Prostate gland (tissue), 2 donors: ENCODE results near the gene SCN1B. TPM values are rescaled to one million over a fixed set of nuclear protein-coding genes. Genes with fewer than 3 reads are reported as not detected.

Source experiments
- DNase-seq: peaks from one replicate; pipeline ENCODE4 v3.0.0-alpha.2; 2019; ENCODE audit warnings: low spot score
- H3K27ac ChIP-seq, 2 donors: fragments of 200-600 bp; sonication (generic); 2 replicates each; pipeline ENCODE4 v1.5.1; 2017 to 2019
- H3K27me3 ChIP-seq: fragments of 200-600 bp; sonication (generic); replicated peaks from 2 replicates; pipeline ENCODE4 v1.5.1; 2019; ENCODE audit not compliant: insufficient read depth
- H3K36me3 ChIP-seq, 2 donors: fragments of 200-600 bp; sonication (generic); 1 replicate in 1 of 2; 2 replicates in 1 of 2; pipeline versions ENCODE4 v1.5.1 to v1.8.1; 2017 to 2019
- H3K4me1 ChIP-seq: fragments of 200-600 bp; sonication (generic); replicated peaks from 2 replicates; pipeline ENCODE4 v1.5.1; 2019
- H3K4me3 ChIP-seq, 2 donors: fragments of 200-600 bp; sonication (generic); 2 replicates each; pipeline ENCODE4 v1.5.1; 2017 to 2019
- H3K9me3 ChIP-seq: fragments of 200-600 bp; sonication (generic); 2 replicates; pipeline ENCODE4 v1.5.1; 2017
- CTCF ChIP-seq, 4 experiments: fragments of 200-600 bp in 2 of 4; fragments of 450-650 bp in 2 of 4; sonication (generic) in 2 of 4; IDR thresholded peaks; 1 replicate in 3 of 4; 2 replicates in 1 of 4; pipeline ENCODE4 v1.5.1; 2016 to 2019; ENCODE audit warnings: antibody characterized with exemption in 4 of 4, mild to moderate bottlenecking in 2 of 4, moderate library complexity in 2 of 4
- POLR2A ChIP-seq: fragments of 450-650 bp; IDR thresholded peaks from one replicate; pipeline ENCODE4 v1.6.1; 2016; ENCODE audit warnings: antibody characterized with exemption, mild to moderate bottlenecking
- POLR2AphosphoS5 ChIP-seq: sonication (generic); formaldehyde crosslinking; IDR thresholded peaks from one replicate; pipeline ENCODE4 v1.6.1; 2017; ENCODE audit warnings: antibody characterized with exemption
- WGBS: methylation state at CpG from one replicate; pipeline ENCODE4 v1.1.5; 2018; 5-methylcytosine and 5-hydroxymethylcytosine counted together
- intact Hi-C: fragments of 100-400 bp; cut with DNase I; formaldehyde crosslinking; loops from one replicate; pipeline ENCODE4 v1.14.2; 2022
- total RNA-seq, 2 donors: library from RNA; depleted of rRNA; stranded (reverse); fragments of >200 nt; gene quantifications; one replicate each; pipeline ENCODE4 v1.1.0, GENCODE V29; 2016

SCN1B gene
- total RNA-seq, 2 donors from 2014 or later: 9.7 to 10.6 TPM

DNA sequence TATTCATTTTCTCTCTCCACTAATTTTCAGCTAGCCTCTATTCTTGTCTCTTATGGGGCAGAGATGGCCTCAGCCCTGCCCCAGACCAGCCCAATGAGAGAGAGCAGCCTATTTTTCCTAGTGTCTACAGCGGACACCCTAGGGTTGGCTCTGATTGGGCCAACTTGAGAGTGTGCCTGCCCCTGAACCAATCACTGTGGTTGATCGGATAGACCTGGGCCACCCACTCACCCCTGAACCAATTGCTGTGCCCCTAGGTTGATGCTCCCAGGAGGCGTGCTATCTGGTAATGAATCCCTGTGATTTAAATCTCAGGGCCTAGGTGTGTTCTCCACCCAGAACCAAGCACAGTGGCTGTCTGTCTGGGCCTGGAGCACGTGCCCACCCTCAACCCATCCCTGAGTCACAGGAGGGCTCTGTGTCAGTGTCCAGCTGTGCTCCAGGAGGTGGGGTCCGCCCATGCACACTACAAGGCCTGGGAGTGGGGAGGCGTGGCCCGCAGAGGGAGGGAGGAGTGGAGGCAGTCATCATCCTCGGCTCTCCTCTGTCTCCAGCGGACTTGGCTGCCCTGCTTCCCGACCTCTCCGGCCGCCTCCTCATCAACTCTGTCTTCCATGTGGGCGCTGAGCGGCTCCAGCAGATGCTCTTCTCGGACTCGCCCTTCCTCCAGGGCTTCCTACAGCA lies 14.9 kb upstream of the SCN1B start:
- Histone ChIP-seq H3K27me3 (no peaks in the 10 kb centered on the region), H3K4me1 (no peaks in the 10 kb centered on the region), H3K4me3 (no peak overlapping the region), H3K27ac (no peak overlapping the region), H3K9me3 (no peaks in the 10 kb centered on the region), H3K36me3 (peaks cover 11 to 17% of the 10 kb centered on the region in 2 donors)
- intact Hi-C loops: no loop called here
- WGBS: 90% methylated on average over 14 of the region's 16 CpGs
- no peak for TF ChIP-seq POLR2AphosphoS5
- TF ChIP-seq CTCF (IDR thresholded peaks at IDR 0.05): no peak
- no peak for TF ChIP-seq POLR2A
- no peak for DNase-seq

DNA sequence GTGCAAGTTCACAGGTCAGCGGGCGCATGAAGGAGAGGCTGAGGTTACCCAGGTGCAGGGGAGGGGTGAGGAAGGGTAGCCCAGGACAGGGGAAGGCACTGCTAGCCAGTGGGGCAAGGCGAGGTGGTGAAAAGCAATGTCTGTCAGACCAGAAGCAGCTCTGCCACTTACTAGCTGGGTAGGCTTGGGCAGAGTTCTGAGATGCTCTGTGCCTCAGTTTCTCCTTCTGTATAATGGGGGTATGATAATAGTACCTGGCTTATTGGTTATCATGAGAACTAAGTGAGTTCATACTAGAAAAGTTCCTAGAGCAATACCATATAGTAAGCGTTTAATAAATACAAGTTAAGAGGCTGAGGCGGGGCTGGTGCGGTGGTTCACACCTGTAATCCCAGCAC lies 14.3 kb upstream of the SCN1B start:
- Histone ChIP-seq H3K4me1 (no peaks in the 10 kb centered on the region), H3K9me3 (no peaks in the 10 kb centered on the region), H3K4me3 (no peak overlapping the region), H3K27me3 (no peaks in the 10 kb centered on the region), H3K27ac (no peak overlapping the region), H3K36me3 (peaks cover 13 to 15% of the 10 kb centered on the region in 2 donors)
- DNase-seq: no peak
- 97% methylated on average over 6 of the region's 6 CpGs for WGBS
- no peak for TF ChIP-seq POLR2A
- no peak for TF ChIP-seq POLR2AphosphoS5
- no peak for TF ChIP-seq CTCF (IDR thresholded peaks at IDR 0.05)
- intact Hi-C loops: no loop called here

GRCh38 chr19:35017507-35017906 lies 12.8 kb upstream of the SCN1B start:
- TF ChIP-seq POLR2AphosphoS5 (no peak), CTCF (IDR thresholded peaks at IDR 0.05) (no peak), POLR2A (no peak)
- no peak for DNase-seq
- H3K27ac ChIP-seq: no peak overlapping the region
- H3K9me3 ChIP-seq: no peaks in the 10 kb centered on the region
- no peak overlapping the region for H3K4me3 ChIP-seq
- no peaks in the 10 kb centered on the region for H3K4me1 ChIP-seq
- intact Hi-C loops: no loop called here
- peaks cover 22 to 26% of the 10 kb centered on the region in 2 donors for H3K36me3 ChIP-seq
- H3K27me3 ChIP-seq: no peaks in the 10 kb centered on the region
- 86% methylated on average over 3 of the region's 3 CpGs for WGBS

DNA sequence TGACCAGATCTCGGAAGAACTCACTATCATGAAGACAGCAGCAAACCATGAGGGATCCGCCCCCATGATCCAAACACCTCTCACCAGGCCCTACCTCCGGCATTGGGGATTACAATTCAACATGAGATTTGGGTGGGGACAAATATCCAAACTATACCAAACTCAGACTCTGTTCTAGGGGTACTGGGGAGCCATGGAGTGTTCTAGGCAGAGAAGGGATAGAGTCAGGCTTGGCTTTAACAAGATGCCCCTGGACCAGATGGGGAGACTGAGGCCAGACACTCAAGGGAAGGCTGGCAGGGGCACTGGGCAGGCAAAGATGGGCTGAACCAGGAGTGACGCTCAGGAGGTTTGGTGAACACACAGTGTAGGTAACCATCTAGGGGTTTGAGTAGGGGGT lies 11.9 kb upstream of the SCN1B start:
- no peak overlapping the region for H3K4me3 ChIP-seq
- peaks cover 22 to 28% of the 10 kb centered on the region in 2 donors for H3K36me3 ChIP-seq
- intact Hi-C loops: no loop called here
- no peaks in the 10 kb centered on the region for H3K4me1 ChIP-seq
- no peaks in the 10 kb centered on the region for H3K27me3 ChIP-seq
- TF ChIP-seq POLR2AphosphoS5 (no peak), POLR2A (no peak), CTCF (IDR thresholded peaks at IDR 0.05) (no peak)
- no peak overlapping the region for H3K27ac ChIP-seq
- DNase-seq: no peak
- no peaks in the 10 kb centered on the region for H3K9me3 ChIP-seq
- 93% methylated on average over 4 of the region's 4 CpGs for WGBS

DNA sequence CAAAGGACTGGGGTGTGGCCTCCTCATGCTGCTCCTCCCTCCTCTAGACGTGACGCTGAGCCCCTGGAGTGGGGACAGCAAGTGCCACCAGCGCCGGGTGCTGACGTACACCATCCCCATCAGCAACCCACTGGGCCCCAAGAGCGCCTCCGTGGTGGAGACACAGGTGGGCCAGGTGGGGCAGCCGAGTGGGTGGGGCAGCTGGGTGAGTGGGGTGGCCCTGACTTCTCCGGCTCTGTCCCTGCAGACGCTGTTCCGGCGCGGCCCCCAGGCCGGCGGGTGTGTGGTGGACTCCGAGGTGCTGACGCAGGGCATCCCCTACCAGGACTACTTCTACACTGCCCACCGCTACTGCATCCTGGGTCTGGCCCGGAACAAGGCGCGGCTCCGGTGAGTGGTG lies 11.1 kb upstream of the SCN1B start:
- Histone ChIP-seq H3K4me3 (no peak overlapping the region), H3K4me1 (no peaks in the 10 kb centered on the region), H3K27ac (no peak overlapping the region), H3K9me3 (no peaks in the 10 kb centered on the region), H3K36me3 (peaks cover 22 to 28% of the 10 kb centered on the region in 2 donors), H3K27me3 (no peaks in the 10 kb centered on the region)
- WGBS: 90% methylated on average over 22 of the region's 22 CpGs
- intact Hi-C loops: no loop called here
- TF ChIP-seq POLR2AphosphoS5: no peak
- TF ChIP-seq POLR2A: no peak
- no peak for TF ChIP-seq CTCF (IDR thresholded peaks at IDR 0.05)
- no peak for DNase-seq
